D341Med (cell line): ENCODE measurements around the gene ARID3A.

ENCODE experiments used
- DNase-seq: peaks from one replicate; pipeline ENCODE4 v3.0.0; 2012; ENCODE audit warnings: low spot score

Gene ARID3A

GRCh38 chr19:931860-932647 lies 6.2 kb downstream of the ARID3A start:
- no peak for DNase-seq

GRCh38 chr19:932648-933552 lies 7.1 kb downstream of the ARID3A start:
- no peak for DNase-seq

- DNase-seq = no peak
These were observed 7.7 kb downstream of the ARID3A start for GRCh38 chr19:933553-933882.

- DNase-seq = no peak
These were observed 8.5 kb downstream of the ARID3A start for GRCh38 chr19:934197-934840.

GRCh38 chr19:934865-935479 lies 9.1 kb downstream of the ARID3A start:
- no peak for DNase-seq

GRCh38 chr19:936175-936546 lies 10.3 kb downstream of the ARID3A start:
- DNase-seq = no peak

- no peak for DNase-seq
These were observed 11.4 kb downstream of the ARID3A start for GRCh38 chr19:937259-937694.

GRCh38 chr19:938233-938923 lies 12.5 kb downstream of the ARID3A start:
- no peak for DNase-seq

GRCh38 chr19:939439-939838 lies 13.6 kb downstream of the ARID3A start:
- DNase-seq = no peak

- DNase-seq = no peak
These were observed 14.1 kb downstream of the ARID3A start for GRCh38 chr19:939922-940321.

- DNase-seq = peak; percentile 75
These were observed 14.9 kb downstream of the ARID3A start for GRCh38 chr19:940591-941291.

- no peak for DNase-seq
These were observed 15.7 kb downstream of the ARID3A start for GRCh38 chr19:941292-942132.

GRCh38 chr19:942133-942645 lies 16.4 kb downstream of the ARID3A start:
- DNase-seq = no peak

GRCh38 chr19:943551-944170 lies 17.8 kb downstream of the ARID3A start:
- DNase-seq = no peak

GRCh38 chr19:944171-944567 lies 18.3 kb downstream of the ARID3A start:
- no peak for DNase-seq

- DNase-seq = no peak
These were observed 18.9 kb downstream of the ARID3A start for GRCh38 chr19:944663-945241.

GRCh38 chr19:945401-946252 lies 19.8 kb downstream of the ARID3A start:
- no peak for DNase-seq

- DNase-seq = no peak
These were observed 21.4 kb downstream of the ARID3A start for GRCh38 chr19:947090-947706.
